H1 (cell line): ENCODE results near the gene LTBP3. TPM values are rescaled to one million over a fixed set of nuclear protein-coding genes. Genes with fewer than 3 reads are reported as not detected.

Experiments
- CTCF ChIA-PET: fragments of 300-600 bp; sonication (Branson Sonifier 250); formaldehyde crosslinking; loops from one replicate; lab custom pipeline; 2021; ENCODE audit not compliant: partially characterized antibody; lab: Charles Lee
- POLR2A ChIA-PET: fragments of 300-600 bp; sonication (Branson Sonifier 250); formaldehyde crosslinking; loops from one replicate; lab custom pipeline; 2021; ENCODE audit warnings: inconsistent platforms; ENCODE audit not compliant: partially characterized antibody; lab: Charles Lee
- DNase-seq, 2 experiments: peaks; one replicate each; pipeline versions ENCODE4 v3.0.0 to v3.0.0-alpha.2; 2010 to 2022; ENCODE audit warnings: low spot score in 2 of 2, low read depth in 1 of 2, mixed read lengths in 1 of 2
- FAIRE-seq: peaks from 2 replicates; lab custom pipeline; 2011; peaks lifted over from hg19 to GRCh38; lab: Jason Lieb, UNC
- H2AFZ ChIP-seq: 2 replicates; pipeline ENCODE4 v1.8.1; 2012; ENCODE audit warnings: low read length, inconsistent platforms
- H2AK5ac ChIP-seq: 2 replicates; pipeline ENCODE4 v1.6.1; 2013; ENCODE audit warnings: low read depth, low read length
- H2BK120ac ChIP-seq: replicated peaks from 2 replicates; pipeline ENCODE3; 2013; ENCODE audit warnings: low read depth, low read length, inconsistent platforms
- H2BK12ac ChIP-seq: 2 replicates; pipeline ENCODE4 v1.6.1; 2013; ENCODE audit warnings: low read depth, low read length
- H2BK15ac ChIP-seq: 2 replicates; pipeline ENCODE4 v1.6.1; 2013; ENCODE audit warnings: low read length
- H2BK20ac ChIP-seq: 2 replicates; pipeline ENCODE4 v1.6.1; 2013; ENCODE audit warnings: low read length
- H2BK5ac ChIP-seq: 2 replicates; pipeline ENCODE4 v1.6.1; 2013; ENCODE audit warnings: low read depth, low read length
- H3K14ac ChIP-seq: 2 replicates; pipeline ENCODE4 v1.6.1; 2013; ENCODE audit warnings: inconsistent platforms; ENCODE audit not compliant: insufficient read length
- H3K18ac ChIP-seq: 2 replicates; pipeline ENCODE4 v1.6.1; 2013; ENCODE audit warnings: low read length; ENCODE audit errors: extremely low read depth
- H3K23ac ChIP-seq: 2 replicates; pipeline ENCODE4 v1.6.1; 2013; ENCODE audit warnings: inconsistent platforms; ENCODE audit not compliant: insufficient read length
- H3K23me2 ChIP-seq: 2 replicates; pipeline ENCODE4 v1.6.1; 2013; ENCODE audit warnings: low read depth, low read length
- H3K27ac ChIP-seq: 2 replicates; pipeline ENCODE4 v1.6.1; 2011; ENCODE audit warnings: low read depth, low read length, inconsistent platforms
- H3K27me3 ChIP-seq, 4 experiments: replicated peaks in 1 of 4; 1 replicate in 1 of 4; 2 replicates in 3 of 4; pipeline versions ENCODE4 v1.6.1 to v1.8.1; 2011 to 2013; ENCODE audit warnings: low read length in 3 of 4, mild to moderate bottlenecking in 3 of 4, inconsistent platforms in 2 of 4, mixed read lengths in 2 of 4, moderate library complexity in 1 of 4; ENCODE audit not compliant: control insufficient read depth in 3 of 4, insufficient read depth in 3 of 4; ENCODE audit errors: extremely low read depth in 1 of 4
- H3K36me3 ChIP-seq, 4 experiments: 2 replicates each; pipeline versions ENCODE4 v1.6.1 to v1.8.1; 2011 to 2013; ENCODE audit warnings: mild to moderate bottlenecking in 4 of 4, low read length in 3 of 4, moderate library complexity in 2 of 4, control low read depth in 1 of 4, inconsistent platforms in 1 of 4; ENCODE audit not compliant: insufficient read depth in 4 of 4, control insufficient read depth in 2 of 4
- H3K4ac ChIP-seq: replicated peaks from 2 replicates; pipeline ENCODE3; 2013; ENCODE audit warnings: low read length, low read depth, mixed read lengths, inconsistent platforms; ENCODE audit not compliant: insufficient read length
- H3K4me1 ChIP-seq, 4 experiments: replicated peaks in 1 of 4; 1 replicate in 1 of 4; 2 replicates in 3 of 4; pipeline versions ENCODE4 v1.6.1 to v1.8.1; 2011 to 2013; ENCODE audit warnings: low read length in 3 of 4, inconsistent platforms in 2 of 4, mixed read lengths in 1 of 4; ENCODE audit not compliant: insufficient read depth in 4 of 4, control insufficient read depth in 3 of 4
- H3K4me2 ChIP-seq, 2 experiments: 2 replicates each; pipeline versions ENCODE4 v1.6.1 to v1.8.1; 2011 to 2013; ENCODE audit warnings: low read depth in 2 of 2, low read length in 2 of 2, control low read depth in 1 of 2, inconsistent platforms in 1 of 2, mild to moderate bottlenecking in 1 of 2; ENCODE audit not compliant: insufficient read depth in 1 of 2
- H3K4me3 ChIP-seq, 4 experiments: fragments of 200-600, 300-600 bp in 1 of 4; sonication (generic), shearing (Covaris generic), sonication (Bioruptor Twin) in 1 of 4; 2 replicates each; pipeline versions ENCODE4 v1.5.1 to v1.8.1; 2011 to 2016; ENCODE audit warnings: low read length in 4 of 4, low read depth in 3 of 4, control low read depth in 2 of 4, inconsistent platforms in 2 of 4, mild to moderate bottlenecking in 2 of 4, mixed read lengths in 1 of 4, moderate library complexity in 1 of 4; ENCODE audit not compliant: insufficient read depth in 2 of 4; ENCODE audit errors: extremely low read depth in 1 of 4
- H3K56ac ChIP-seq: replicated peaks from 2 replicates; pipeline ENCODE3; 2013; ENCODE audit warnings: low read depth, mild to moderate bottlenecking, mixed read lengths, low read length, inconsistent platforms; ENCODE audit not compliant: insufficient read length
- H3K79me1 ChIP-seq: 2 replicates; pipeline ENCODE4 v1.6.1; 2013; ENCODE audit warnings: low read depth, low read length, control low read depth
- H3K79me2 ChIP-seq, 2 experiments: 2 replicates each; pipeline versions ENCODE4 v1.6.1 to v1.8.1; 2012 to 2013; ENCODE audit warnings: low read length in 2 of 2, mild to moderate bottlenecking in 2 of 2, inconsistent platforms in 1 of 2; ENCODE audit not compliant: insufficient read depth in 2 of 2, control insufficient read depth in 1 of 2
- H3K9ac ChIP-seq, 4 experiments: replicated peaks in 1 of 4; 1 replicate in 1 of 4; 2 replicates in 3 of 4; pipeline versions ENCODE4 v1.6.1 to v1.8.1; 2011 to 2013; ENCODE audit warnings: low read depth in 3 of 4, low read length in 3 of 4, control low read depth in 2 of 4, mild to moderate bottlenecking in 2 of 4, moderate library complexity in 2 of 4, inconsistent platforms in 1 of 4; ENCODE audit errors: extremely low read depth in 1 of 4
- H3K9me3 ChIP-seq, 2 experiments: 2 replicates each; pipeline versions ENCODE4 v1.6.1 to v1.8.1; 2012 to 2013; ENCODE audit warnings: mild to moderate bottlenecking in 2 of 2, moderate library complexity in 2 of 2, control low read depth in 1 of 2, inconsistent platforms in 1 of 2, low read depth in 1 of 2, low read length in 1 of 2, mixed read lengths in 1 of 2; ENCODE audit not compliant: insufficient read depth in 2 of 2
- H4K20me1 ChIP-seq, 2 experiments: replicated peaks in 1 of 2; 2 replicates each; pipeline versions ENCODE3 to v1.8.1; 2011 to 2013; ENCODE audit warnings: inconsistent platforms in 2 of 2, low read length in 2 of 2, mild to moderate bottlenecking in 1 of 2; ENCODE audit not compliant: insufficient read depth in 2 of 2, control insufficient read depth in 1 of 2
- H4K5ac ChIP-seq: 2 replicates; pipeline ENCODE4 v1.6.1; 2013; ENCODE audit warnings: low read length, low read depth, mixed read lengths, inconsistent platforms; ENCODE audit not compliant: insufficient read length
- H4K8ac ChIP-seq: 2 replicates; pipeline ENCODE4 v1.8.0; 2013; ENCODE audit warnings: mild to moderate bottlenecking, moderate library complexity, low read length, inconsistent platforms; ENCODE audit not compliant: insufficient read depth; ENCODE audit errors: extremely low read depth
- H4K91ac ChIP-seq: replicated peaks from 2 replicates; pipeline ENCODE3; 2013; ENCODE audit warnings: low read length, mixed read lengths, inconsistent platforms; ENCODE audit not compliant: insufficient read length
- BACH1 ChIP-seq: IDR thresholded peaks from 2 replicates; pipeline ENCODE4 v1.6.1; 2012; ENCODE audit warnings: low read length, improper control_type of control experiment
- CBX8 ChIP-seq: fragments of 300-800, 300-1000 bp; sonication (generic); IDR thresholded peaks from 2 replicates; pipeline ENCODE4 v1.7.1; 2016; ENCODE audit warnings: low read depth, low read length, borderline replicate concordance
- E2F6 ChIP-seq: IDR thresholded peaks from 2 replicates; pipeline ENCODE4 v1.6.1; 2012; ENCODE audit warnings: inconsistent platforms
- GABPA ChIP-seq: IDR thresholded peaks from 2 replicates; pipeline ENCODE4 v1.6.1; 2011; ENCODE audit warnings: mild to moderate bottlenecking, low read length, moderate library complexity, borderline replicate concordance; ENCODE audit not compliant: insufficient read depth
- KDM5A ChIP-seq: fragments of 200-600 bp; IDR thresholded peaks from 2 replicates; pipeline ENCODE4 v1.7.1; 2012; ENCODE audit warnings: mild to moderate bottlenecking, low read length, inconsistent platforms, mixed read lengths
- MAX ChIP-seq: IDR thresholded peaks from 2 replicates; pipeline ENCODE4 v1.6.1; 2012; ENCODE audit warnings: inconsistent platforms
- POLR2AphosphoS5 ChIP-seq: IDR thresholded peaks from 2 replicates; pipeline ENCODE4 v1.6.1; 2011; ENCODE audit warnings: low read depth, low read length
- RBBP5 ChIP-seq: IDR thresholded peaks from 2 replicates; pipeline ENCODE4 v1.7.1; 2012; ENCODE audit warnings: low read depth, mild to moderate bottlenecking, inconsistent platforms, low read length, moderate library complexity, borderline replicate concordance
- SIX5 ChIP-seq: IDR thresholded peaks from 2 replicates; pipeline ENCODE4 v1.6.1; 2011; ENCODE audit warnings: mild to moderate bottlenecking, low read depth, low read length
- SP2 ChIP-seq: IDR thresholded peaks from 2 replicates; pipeline ENCODE4 v1.6.1; 2012; ENCODE audit warnings: mild to moderate bottlenecking, low read length, inconsistent platforms
- TAF1 ChIP-seq: IDR thresholded peaks from 2 replicates; pipeline ENCODE4 v1.6.1; 2011; ENCODE audit warnings: mild to moderate bottlenecking, low read depth, low read length
- WGBS, 2 experiments: shearing (Covaris generic) in 1 of 2; methylation state at CpG; one replicate each; pipeline versions ENCODE4 v1.1.6 to v1.1.7; 2013 to 2015; ENCODE audit warnings: low lambda C conversion rate in 2 of 2, mixed read lengths in 2 of 2, inconsistent platforms in 1 of 2, low coverage in 1 of 2, missing lambda C conversion rate in 1 of 2; ENCODE audit not compliant: insufficient replicate concordance in 2 of 2, insufficient coverage in 1 of 2, insufficient read length in 1 of 2; ENCODE audit errors: extremely low coverage in 1 of 2, missing lambda C conversion rate in 1 of 2; 5-methylcytosine and 5-hydroxymethylcytosine counted together
- polyA plus RNA-seq, 7 experiments: library from polyadenylated mRNA; depleted of rRNA in 3 of 7; stranded (reverse) in 5 of 7; unstranded in 2 of 7; fragments of >200 nt in 5 of 7; fragments of 200-250 nt in 2 of 7; gene quantifications; 1 replicate in 5 of 7; 2 replicates in 1 of 7; 4 replicates in 1 of 7; pipeline versions ENCODE4 v1.2.1 to v1.2.3, GENCODE V29; 2011 to 2013; ENCODE audit warnings: missing spikeins in 2 of 7, mixed read lengths in 2 of 7
- total RNA-seq: library from RNA; stranded (reverse); fragmentation: NEBNext Ultra II Directional; extraction: Animal tissue kit (Norgen Biotek cat#: 25700); gene quantifications from 2 replicates; pipeline ENCODE4 v1.2.1, GENCODE V29; 2021

Gene LTBP3
- total and polyA plus RNA-seq, 2 of the 8 experiments (the other 6 are each of a cell fraction or from before 2014, with no cell fraction given), result 12.8 to 17.8 TPM

GRCh38 chr11:65546217-65546958 is 11.8 kb downstream of the LTBP3 start:
- Histone ChIP-seq H3K4me2 (peak overlapping the region; percentile 84 to 93), H2BK12ac (no peak overlapping the region), H2BK120ac (no peak overlapping the region), H3K18ac (no peak overlapping the region; the same call in 1 of the 2 replicates), H2BK20ac (no peak overlapping the region), H3K4me3 (peak overlapping the region; percentile 28 to 68 (median 50)), H3K4ac (no peak overlapping the region), H3K27me3 (peaks cover 4 to 46% (median 35%) of the 10 kb centered on the region in 4 experiments), H4K91ac (no peak overlapping the region), H2AFZ (no peak overlapping the region; the same call in 1 of the 2 replicates), H2BK15ac (no peak overlapping the region), H4K5ac (no peak overlapping the region), H3K4me1 (peaks cover 0 to 7% (median 4%) of the 10 kb centered on the region in 4 experiments; a peak in 5 of 7 replicates), H3K79me1 (no peaks in the 10 kb centered on the region), H3K23me2 (peaks cover 7% of the 10 kb centered on the region; the same call in 1 of the 2 replicates), H3K79me2 (no peaks in the 10 kb centered on the region), H3K36me3 (no peaks in the 10 kb centered on the region), H4K20me1 (peaks cover 0 to 7% of the 10 kb centered on the region in 2 experiments), H3K23ac (no peak overlapping the region), H3K9me3 (no peaks in the 10 kb centered on the region), H3K9ac (no peak overlapping the region; a peak in 1 of 7 replicates), H3K56ac (no peak overlapping the region), H3K27ac (no peak overlapping the region), H2AK5ac (no peak overlapping the region), H3K14ac (no peak overlapping the region), H2BK5ac (no peak overlapping the region), H4K8ac (no peak overlapping the region; the same call in 1 of the 2 replicates)
- ChIA-PET POLR2A (interaction anchor here (0.6 to 1.4 kb wide), 7 partner anchors 11 to 314 kb away, joined by 3 to 5 read pairs (median 4); no protein-coding TSS in a partner anchor), CTCF (interaction anchor here (0.6 to 10.5 kb wide), 14 partner anchors 8 to 231 kb away, joined by 3 to 284 read pairs (median 4); partner anchors contain the start of genes FAM89B, LTBP3 and ZNRD2)
- 10% methylated on average over 52 of the region's 64 CpGs; no CpG with 5 or more reads in 1 of the 2 experiments for WGBS, 2 experiments
- DNase-seq (peak in 1 of 2 experiments; percentile 100), FAIRE-seq (no peak)
- peak; percentile 23; the same call in 1 of the 2 replicates for TF ChIP-seq BACH1
- no peak for TF ChIP-seq POLR2AphosphoS5
- no peak for TF ChIP-seq SP2
- TF ChIP-seq GABPA, result 0 out of 2 replicates have a peak, but pooled peaks have one; percentile 40
- TF ChIP-seq E2F6, result 0 out of 2 replicates have a peak, but pooled peaks have one; percentile 23
- no peak for TF ChIP-seq KDM5A
- no peak for TF ChIP-seq CBX8
- 0 out of 2 replicates have a peak, but pooled peaks have one; percentile 34 for TF ChIP-seq TAF1
- TF ChIP-seq RBBP5, result no peak
- 0 out of 2 replicates have a peak, but pooled peaks have one; percentile 10 for TF ChIP-seq MAX
- TF ChIP-seq SIX5, result no peak
